SU-DHL-6 (cell line): Measurements from ENCODE around the gene TBC1D21.

Experiments
- H2AFZ ChIP-seq: fragments of 200-600 bp; sonication (generic); 2 replicates; pipeline ENCODE4 v1.6.1; 2014; ENCODE audit warnings: low read depth, mild to moderate bottlenecking, moderate library complexity, mixed read lengths, antibody characterized with exemption, low read length; ENCODE audit not compliant: severe bottlenecking
- H3F3A ChIP-seq: fragments of 200-600 bp; shearing (Covaris generic); 2 replicates; pipeline ENCODE4 v1.6.0; 2016; ENCODE audit warnings: antibody characterized with exemption, mild to moderate bottlenecking; ENCODE audit not compliant: insufficient read depth
- H3K27ac ChIP-seq: fragments of 200-600 bp; sonication (generic); 2 replicates; pipeline ENCODE4 v1.5.1; 2016; ENCODE audit warnings: low read depth, mild to moderate bottlenecking, low read length, moderate library complexity, mixed read lengths
- H3K27me3 ChIP-seq: fragments of 200-600 bp; sonication (generic), shearing (Covaris generic); 2 replicates; pipeline ENCODE4 v1.6.0; 2014; ENCODE audit warnings: mild to moderate bottlenecking, low read length
- H3K36me3 ChIP-seq: fragments of 200-600 bp; sonication (generic); 2 replicates; pipeline ENCODE4 v1.6.1; 2014; ENCODE audit warnings: mild to moderate bottlenecking, low read length, mixed read lengths
- H3K4me2 ChIP-seq: fragments of 300-600, 200-600 bp; shearing (Covaris generic), sonication (generic); 2 replicates; pipeline ENCODE4 v1.6.0; 2014; ENCODE audit warnings: low read length, low read depth, mild to moderate bottlenecking; ENCODE audit not compliant: poor library complexity, severe bottlenecking
- H3K4me3 ChIP-seq: fragments of 200-600 bp; sonication (generic); 2 replicates; pipeline ENCODE4 v1.5.1; 2014; ENCODE audit warnings: antibody characterized with exemption, low read length, mild to moderate bottlenecking, mixed read lengths; ENCODE audit not compliant: insufficient read depth, poor library complexity, severe bottlenecking
- H3K79me2 ChIP-seq: fragments of 200-600 bp; sonication (generic); 2 replicates; pipeline ENCODE4 v1.6.1; 2014; ENCODE audit warnings: mild to moderate bottlenecking, low read length, moderate library complexity; ENCODE audit not compliant: insufficient read depth
- H3K9ac ChIP-seq: fragments of 200-600 bp; sonication (generic); 2 replicates; pipeline ENCODE4 v1.7.0; 2014; ENCODE audit warnings: mild to moderate bottlenecking, low read length
- H3K9me2 ChIP-seq: fragments of 200-600 bp; sonication (generic); replicated peaks from 2 replicates; pipeline ENCODE4 v1.6.1; 2014; ENCODE audit warnings: low read length; ENCODE audit not compliant: insufficient read depth
- H3K9me3 ChIP-seq: fragments of 200-600 bp; sonication (generic); 2 replicates; pipeline ENCODE4 v1.6.1; 2014; ENCODE audit warnings: low read length, mixed read lengths; ENCODE audit not compliant: insufficient read depth
- H4K20me1 ChIP-seq: fragments of 200-600 bp; sonication (generic); 2 replicates; pipeline ENCODE4 v1.6.1; 2014; ENCODE audit warnings: low read depth, mild to moderate bottlenecking, antibody characterized with exemption, low read length, moderate library complexity, mixed read lengths
- CTCF ChIP-seq: fragments of 200-600 bp; sonication (generic); IDR thresholded peaks from one replicate; pipeline ENCODE4 v1.5.1; 2017; ENCODE audit warnings: antibody characterized with exemption, mild to moderate bottlenecking, low read length, moderate library complexity; ENCODE audit not compliant: insufficient read depth, poor library complexity, severe bottlenecking
- EZH2phosphoT487 ChIP-seq: fragments of 200-600 bp; sonication (generic), shearing (Covaris generic); conservative IDR thresholded peaks from 2 replicates; pipeline ENCODE4 v1.6.1; 2018; ENCODE audit warnings: mild to moderate bottlenecking, antibody characterized with exemption, low read length, moderate library complexity, mixed read lengths

The TBC1D21 gene

GRCh38 chr15:73836845-73837244 is 36.5 kb upstream of the TBC1D21 start:
- Histone ChIP-seq H3K4me2 (no peak overlapping the region), H3K9me3 (no peaks in the 10 kb centered on the region), H3K79me2 (no peaks in the 10 kb centered on the region), H3K9me2 (no peaks in the 10 kb centered on the region), H3K27me3 (no peaks in the 10 kb centered on the region), H3K36me3 (no peaks in the 10 kb centered on the region), H4K20me1 (no peaks in the 10 kb centered on the region), H3K4me3 (no peak overlapping the region), H2AFZ (no peak overlapping the region), H3K27ac (no peak overlapping the region), H3K9ac (no peak overlapping the region), H3F3A (no peaks in the 10 kb centered on the region)
- no peak for TF ChIP-seq EZH2phosphoT487
- TF ChIP-seq CTCF, result no peak

- H3K9me3 ChIP-seq, result no peaks in the 10 kb centered on the region
- no peaks in the 10 kb centered on the region for H4K20me1 ChIP-seq
- no peaks in the 10 kb centered on the region for H3K9me2 ChIP-seq
- H2AFZ ChIP-seq, result no peak overlapping the region
- no peak overlapping the region for H3K27ac ChIP-seq
- no peaks in the 10 kb centered on the region for H3K36me3 ChIP-seq
- no peak overlapping the region for H3K4me2 ChIP-seq
- no peak overlapping the region for H3K9ac ChIP-seq
- no peaks in the 10 kb centered on the region for H3F3A ChIP-seq
- no peaks in the 10 kb centered on the region for H3K79me2 ChIP-seq
- H3K27me3 ChIP-seq, result no peaks in the 10 kb centered on the region
- TF ChIP-seq CTCF (no peak), EZH2phosphoT487 (no peak)
- no peak overlapping the region for H3K4me3 ChIP-seq
These were observed 34.4 kb upstream of the TBC1D21 start for GRCh38 chr15:73838831-73839426.

GRCh38 chr15:73839699-73840377 is 33.5 kb upstream of the TBC1D21 start:
- TF ChIP-seq CTCF, result no peak
- no peak for TF ChIP-seq EZH2phosphoT487

More at GRCh38 chr15:73839699-73840377, 33.5 kb upstream of the TBC1D21 start:
- Histone ChIP-seq H2AFZ (no peak overlapping the region), H3K79me2 (no peaks in the 10 kb centered on the region), H3K27ac (no peak overlapping the region), H3K4me3 (no peak overlapping the region), H4K20me1 (no peaks in the 10 kb centered on the region), H3K9me2 (no peaks in the 10 kb centered on the region), H3F3A (no peaks in the 10 kb centered on the region), H3K27me3 (no peaks in the 10 kb centered on the region), H3K36me3 (no peaks in the 10 kb centered on the region), H3K4me2 (no peak overlapping the region), H3K9me3 (no peaks in the 10 kb centered on the region), H3K9ac (no peak overlapping the region)
